Left ventricle myocardium superior (tissue), 1 donor: Measurements from ENCODE around the gene CAP1. TPM values are rescaled to one million over a fixed set of nuclear protein-coding genes. Genes with fewer than 3 reads are reported as not detected.
"Not testable (repeated sequence)": the region's sequence is repeated elsewhere in the genome, so short reads cannot be mapped to it uniquely, and the experiment has no call there.

Source experiments
- ATAC-seq: fragments of 200-7000 bp; cut with Tn5 transposase; one replicate; pipeline ENCODE4 v1.9.1; 2020; ENCODE audit warnings: mild to moderate bottlenecking, moderate library complexity
- DNase-seq: peaks from one replicate; pipeline ENCODE4 v3.0.0-alpha.2; 2020
- intact Hi-C: fragments of 100-400 bp; cut with micrococcal nuclease; formaldehyde crosslinking; loops from one replicate; pipeline ENCODE4 v1.11.0; 2022
- long read RNA-seq: library from polyadenylated mRNA; unstranded; transcript quantifications from one replicate; pipeline ENCODE4 v2.0.0, GENCODE V29; 2021
- total RNA-seq: library from RNA; stranded (reverse); fragmentation: NEBNext Ultra II Directional; extraction: Animal tissue kit (Norgen Biotek cat#: 25700); gene quantifications from one replicate; pipeline ENCODE4 v1.2.1, GENCODE V29; 2021
- donor health status: DM: no; HTN: yes; CAD: no; lungs with severe emphysema.

The CAP1 gene, protein sequence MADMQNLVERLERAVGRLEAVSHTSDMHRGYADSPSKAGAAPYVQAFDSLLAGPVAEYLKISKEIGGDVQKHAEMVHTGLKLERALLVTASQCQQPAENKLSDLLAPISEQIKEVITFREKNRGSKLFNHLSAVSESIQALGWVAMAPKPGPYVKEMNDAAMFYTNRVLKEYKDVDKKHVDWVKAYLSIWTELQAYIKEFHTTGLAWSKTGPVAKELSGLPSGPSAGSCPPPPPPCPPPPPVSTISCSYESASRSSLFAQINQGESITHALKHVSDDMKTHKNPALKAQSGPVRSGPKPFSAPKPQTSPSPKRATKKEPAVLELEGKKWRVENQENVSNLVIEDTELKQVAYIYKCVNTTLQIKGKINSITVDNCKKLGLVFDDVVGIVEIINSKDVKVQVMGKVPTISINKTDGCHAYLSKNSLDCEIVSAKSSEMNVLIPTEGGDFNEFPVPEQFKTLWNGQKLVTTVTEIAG
- 69.1 TPM for total RNA-seq
- long read RNA-seq, transcript CAP1-203 (13 exons, 3,105 nt) = minor isoform, 20 of 89 reads
- long read RNA-seq, transcript CAP1-202 (13 exons, 1,496 nt) = minor isoform, 8 of 89 reads
- long read RNA-seq, transcript CAP1-206 (13 exons, 2,217 nt) = major isoform, 22 of 89 reads
- long read RNA-seq, partial matches to known transcripts = 10 of 89 reads
- long read RNA-seq, other reads (novel, unspliced or antisense) = 21 of 89 reads

DNA sequence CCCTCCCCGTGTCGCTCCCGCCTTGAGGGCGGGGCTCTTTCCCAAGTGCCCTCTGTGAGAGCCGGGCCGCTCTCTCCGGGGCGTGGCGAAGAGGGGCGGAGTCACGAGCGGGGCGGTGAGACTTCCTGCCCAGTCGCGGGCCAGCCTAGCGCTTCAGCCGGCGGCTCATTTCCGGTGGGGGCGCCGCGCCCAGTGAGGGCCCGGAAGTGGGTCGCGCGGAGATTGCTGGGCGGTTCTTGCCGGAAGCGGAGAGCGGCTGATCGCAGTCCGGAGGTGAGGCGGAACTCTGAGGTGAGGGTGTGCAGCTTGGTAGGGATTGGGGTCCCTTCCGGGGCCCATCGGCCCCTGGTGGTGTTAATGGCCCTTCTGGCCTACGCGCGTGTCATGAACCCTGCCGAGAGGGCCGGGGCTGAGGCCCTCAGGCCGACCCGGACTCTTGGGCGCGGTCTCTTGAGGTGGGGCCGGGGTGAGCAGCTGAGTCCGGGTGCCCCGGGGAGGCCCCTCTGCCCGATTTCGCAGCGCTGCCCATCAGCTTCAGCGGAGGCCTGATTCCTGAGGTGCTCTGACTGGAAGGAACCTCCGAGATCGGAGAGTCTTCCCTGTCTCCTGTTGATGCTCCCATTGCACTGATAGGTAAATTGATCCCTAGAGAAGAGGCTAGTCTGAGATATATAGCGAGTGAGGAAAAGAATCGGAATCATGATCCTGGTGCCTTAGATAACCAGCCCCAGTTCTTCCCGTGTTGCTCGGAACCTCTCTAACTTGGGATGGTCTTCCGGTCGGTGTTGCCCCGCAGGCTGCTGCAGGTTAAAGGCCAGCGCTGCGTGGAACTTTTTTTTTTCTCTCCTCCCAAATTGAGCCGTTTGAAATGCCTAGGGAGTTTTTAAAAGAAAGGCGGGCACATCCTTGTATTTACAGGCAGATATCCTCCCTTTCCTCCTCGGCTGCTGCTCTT is at the start of gene CAP1:
TSS of gene CAP1 (plus strand) at position 219 of the 955 bp plus-strand sequence. CDS start 18,618 bp downstream, outside the sequence.
- DNase-seq (peak; percentile 100), ATAC-seq (peak; percentile 92)
- intact Hi-C loops = no loop called here

DNA sequence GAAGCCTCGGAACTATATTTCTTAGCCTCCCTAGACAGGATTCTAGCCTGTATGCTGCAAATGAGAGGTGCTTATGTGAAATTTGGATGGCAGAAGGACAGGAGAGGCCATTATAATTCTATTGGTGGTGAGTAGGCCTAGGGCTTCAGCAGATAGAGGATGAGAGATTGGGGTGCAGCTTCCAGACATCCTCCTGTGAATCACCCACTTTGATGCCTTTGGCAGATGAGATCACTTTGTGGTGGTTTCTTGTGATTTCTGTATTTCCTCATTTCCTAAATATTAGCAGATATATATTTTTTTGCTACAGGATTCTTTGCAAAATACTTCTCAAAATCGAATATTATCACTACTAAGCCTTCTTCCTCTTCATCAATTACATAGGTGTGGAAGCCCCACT is 48.3 kb upstream of the CAP1 start:
- no peak for ATAC-seq
- DNase-seq = no peak
- intact Hi-C loops = no loop called here

DNA sequence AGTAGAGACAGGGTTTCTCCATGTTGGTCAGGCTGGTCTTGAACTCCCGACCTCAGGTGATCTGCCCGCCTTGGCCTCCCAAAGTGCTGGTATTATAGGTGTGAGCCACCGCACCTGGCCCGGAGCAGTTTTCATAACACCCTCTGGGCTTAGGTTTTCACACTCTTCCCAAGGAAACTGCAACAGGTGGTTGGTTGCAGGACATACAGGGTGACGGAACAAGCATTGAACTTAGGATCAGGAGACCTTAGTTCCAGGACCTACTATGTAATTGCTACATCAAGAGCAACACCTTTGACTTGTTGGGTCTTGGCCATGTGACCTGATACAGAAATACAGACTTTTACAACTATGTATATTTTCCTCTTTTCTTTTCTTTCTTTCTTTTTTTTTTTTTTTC is 47.6 kb upstream of the CAP1 start:
- DNase-seq (no peak), ATAC-seq (no peak)
- intact Hi-C loops = no loop called here

DNA sequence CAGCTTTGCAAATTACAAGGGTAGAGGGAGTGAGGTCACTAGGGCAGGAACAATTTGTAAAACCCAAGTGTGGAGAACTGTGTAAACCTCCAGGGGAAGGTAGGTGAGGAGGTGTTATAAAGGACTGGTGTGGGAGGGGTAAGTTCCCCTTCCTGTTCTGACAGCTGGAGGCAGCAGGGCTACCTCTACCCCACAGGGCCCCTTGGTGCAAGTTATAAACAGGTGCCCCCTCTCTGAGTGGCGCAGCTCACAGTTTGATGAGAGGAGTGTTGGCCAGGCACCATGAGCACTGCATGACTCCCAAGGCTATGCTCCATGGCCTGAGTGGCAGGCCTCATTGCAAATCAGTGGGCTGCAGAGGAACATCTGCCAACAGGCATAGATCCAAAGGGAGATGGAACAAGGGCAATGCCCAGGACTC is 44.5 kb upstream of the CAP1 start:
- ATAC-seq (no peak), DNase-seq (no peak)
- intact Hi-C loops = no loop called here

DNA sequence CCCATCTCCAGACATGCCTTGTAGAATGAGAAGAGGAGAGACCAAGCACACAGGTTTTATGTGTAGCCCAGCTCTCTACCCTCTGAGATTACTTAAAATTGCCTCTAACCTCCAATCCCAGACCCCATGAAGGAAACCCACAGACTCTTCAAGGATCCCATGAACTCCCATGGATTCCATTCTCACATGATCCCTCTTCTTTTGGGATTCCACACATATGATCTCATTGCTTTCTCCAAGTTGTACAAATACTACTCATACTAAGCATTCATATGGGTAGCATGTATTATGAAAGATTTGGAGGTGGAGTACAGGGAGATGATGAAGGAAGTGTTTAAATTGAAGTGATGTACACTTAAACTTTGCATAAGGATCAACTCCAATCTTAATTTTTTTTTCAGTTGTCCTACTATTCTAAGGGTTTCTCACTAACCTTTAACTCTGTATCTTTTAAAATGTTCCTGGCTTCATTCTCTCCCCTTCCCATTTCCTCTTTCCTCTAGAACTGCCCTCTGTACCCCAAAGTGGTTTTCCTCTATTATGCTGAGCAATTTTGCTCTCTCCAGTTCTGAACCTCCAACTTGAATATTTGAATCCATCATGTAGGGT is 44.0 kb upstream of the CAP1 start:
- DNase-seq (no peak), ATAC-seq (no peak)
- intact Hi-C loops = no loop called here

DNA sequence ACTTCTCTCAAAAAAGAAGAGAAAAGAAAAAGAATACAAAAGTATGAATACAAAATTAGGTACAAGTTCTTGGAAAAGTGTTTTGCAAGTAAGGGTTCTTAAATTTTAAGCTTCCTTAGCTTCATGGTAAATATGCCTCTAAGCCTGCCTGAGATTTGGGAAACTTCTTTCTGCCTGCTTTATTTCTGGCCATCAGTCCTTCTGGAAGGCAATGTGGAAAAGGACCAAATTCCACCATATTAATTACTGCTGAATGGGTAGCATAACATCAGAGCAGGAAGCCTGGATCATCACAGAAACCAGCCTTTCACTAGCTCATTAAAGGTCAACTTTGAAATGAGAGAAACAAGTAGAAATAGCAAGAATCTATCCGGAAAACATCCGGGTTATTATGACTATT is 39.1 kb upstream of the CAP1 start:
- intact Hi-C loops = no loop called here
- DNase-seq (no peak), ATAC-seq (no peak)

DNA sequence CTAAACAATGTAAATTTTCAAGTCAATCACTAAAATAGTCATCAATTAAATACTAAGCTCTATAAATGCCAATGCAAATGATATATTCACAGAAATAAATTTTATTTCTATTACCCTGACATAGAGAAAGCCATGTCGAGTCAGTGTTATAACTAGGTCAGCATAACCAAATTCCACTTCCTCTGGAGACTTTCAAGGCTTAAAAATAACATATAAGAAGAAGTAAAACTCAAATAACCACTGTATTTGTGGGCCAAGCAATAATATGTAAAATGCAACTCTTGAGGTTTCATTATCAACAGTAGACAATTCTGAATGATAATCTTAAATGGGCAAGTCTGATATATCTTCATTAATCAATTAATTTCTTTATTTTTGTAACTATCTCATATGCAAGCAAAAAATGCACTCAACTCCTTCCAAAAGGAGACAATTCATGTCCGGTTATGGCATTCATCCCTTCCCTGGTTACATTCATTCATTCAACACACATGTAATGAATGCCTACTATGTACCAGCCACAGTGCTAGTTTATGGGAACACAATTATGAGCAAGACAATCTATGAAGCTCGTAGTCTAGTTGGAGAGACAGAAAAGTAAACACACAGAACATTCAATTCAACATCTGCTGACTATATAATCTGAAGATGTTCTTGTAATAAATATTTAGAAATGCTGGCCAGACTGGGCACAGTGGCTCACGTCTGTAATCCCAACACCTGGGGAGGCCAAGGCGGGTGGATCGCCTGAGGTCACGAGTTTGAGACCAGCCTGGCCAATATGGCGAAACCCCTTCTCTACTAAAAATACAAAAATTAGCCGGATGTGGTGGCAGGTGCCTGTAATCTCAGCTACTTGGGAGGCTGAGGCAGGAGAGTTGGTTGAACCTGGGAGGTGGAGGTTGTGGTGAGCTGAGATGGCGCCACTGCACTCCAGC is 37.1 kb upstream of the CAP1 start:
- intact Hi-C loops = no loop called here
- ATAC-seq (no peak), DNase-seq (no peak)

DNA sequence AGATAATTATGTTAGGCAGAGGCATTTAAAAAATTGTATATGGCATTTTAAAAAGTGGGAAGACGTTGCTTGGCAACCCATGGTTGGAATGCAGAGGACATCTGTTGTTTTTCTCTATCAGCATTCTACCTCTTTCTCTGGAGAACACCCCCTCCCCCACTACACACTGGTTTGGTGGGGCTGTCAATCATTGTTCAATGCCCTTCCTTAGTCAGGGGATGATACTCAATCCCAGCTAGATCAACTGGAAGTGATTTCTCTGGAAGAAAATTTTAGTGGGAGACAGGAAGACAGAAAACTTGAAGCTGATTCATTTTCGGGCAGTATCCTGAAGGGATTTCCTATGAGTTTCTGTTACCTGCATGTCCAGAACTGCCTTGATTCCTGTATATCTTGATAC is 35.7 kb upstream of the CAP1 start:
- intact Hi-C loops = no loop called here
- no peak for ATAC-seq

DNA sequence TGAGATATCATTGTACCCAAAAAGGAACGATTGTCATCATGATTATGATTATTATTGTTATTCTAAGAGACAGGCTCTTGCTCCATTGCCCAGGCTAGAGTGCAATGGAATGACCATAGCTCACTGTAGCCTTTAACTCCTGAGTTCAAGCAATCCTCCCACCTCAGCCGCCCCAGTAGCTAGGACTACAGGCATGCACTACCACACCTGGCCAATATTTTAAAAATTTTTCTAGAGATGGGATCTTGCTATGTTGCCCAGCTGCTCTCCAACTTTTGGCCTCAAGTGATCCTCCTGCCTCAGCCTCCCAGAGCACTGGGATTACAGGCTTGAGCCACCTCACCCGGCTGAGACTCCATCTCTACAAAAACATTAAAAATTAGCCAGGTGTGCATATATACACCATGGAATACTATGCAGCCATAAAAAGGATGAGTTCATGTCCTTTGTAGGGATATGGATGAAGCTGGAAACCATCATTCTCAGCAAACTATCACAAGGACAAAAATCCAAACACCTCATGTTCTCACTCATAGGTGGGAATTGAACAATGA is 33.0 kb upstream of the CAP1 start:
- DNase-seq, ATAC-seq, intact Hi-C loops: not testable (repeated sequence)

More for the DNA sequence above, 35.7 kb upstream of the CAP1 start:
- no peak for DNase-seq

DNA sequence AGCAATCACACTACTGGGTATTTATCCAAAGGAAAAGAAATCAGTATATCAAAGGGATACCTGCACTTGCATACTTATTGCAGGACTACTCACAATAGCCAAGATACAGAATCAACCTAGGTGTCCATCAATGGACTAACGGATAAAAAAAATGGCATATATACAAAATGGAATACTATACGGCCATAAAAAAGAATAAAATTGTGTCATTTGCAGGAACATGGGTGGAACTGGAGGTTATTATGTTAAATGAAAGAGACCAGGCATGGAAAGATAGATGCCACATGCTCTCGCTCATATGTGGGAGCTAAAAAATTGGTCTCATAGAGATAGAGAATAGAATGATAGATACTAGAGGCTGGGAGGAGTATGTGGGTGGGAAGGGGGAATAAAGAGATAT is 29.3 kb upstream of the CAP1 start:
- DNase-seq = no peak
- ATAC-seq = no peak
- intact Hi-C loops = no loop called here

DNA sequence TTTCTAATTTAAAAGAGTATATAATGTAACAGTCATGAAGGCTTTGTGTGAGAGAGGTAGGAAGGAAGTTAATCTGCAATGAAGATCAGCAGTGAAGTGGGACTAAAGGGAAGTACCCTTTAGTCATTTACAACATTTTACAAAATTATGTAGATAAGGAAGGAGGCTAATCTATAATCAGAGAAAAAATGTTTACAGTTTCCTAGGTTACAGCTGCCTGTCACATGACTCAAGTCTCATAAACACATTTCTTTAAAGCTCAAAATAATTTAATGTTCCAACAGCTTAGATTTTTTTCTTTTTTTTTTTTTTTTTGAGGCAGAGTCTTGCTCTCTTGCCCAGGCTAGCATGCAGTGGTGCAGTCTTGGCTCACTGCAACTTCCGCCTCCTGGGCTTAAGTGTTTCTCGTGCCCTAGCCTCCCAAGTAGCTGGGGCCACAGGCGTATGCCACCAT is 26.2 kb upstream of the CAP1 start:
- intact Hi-C loops = no loop called here
- DNase-seq (no peak), ATAC-seq (no peak)

DNA sequence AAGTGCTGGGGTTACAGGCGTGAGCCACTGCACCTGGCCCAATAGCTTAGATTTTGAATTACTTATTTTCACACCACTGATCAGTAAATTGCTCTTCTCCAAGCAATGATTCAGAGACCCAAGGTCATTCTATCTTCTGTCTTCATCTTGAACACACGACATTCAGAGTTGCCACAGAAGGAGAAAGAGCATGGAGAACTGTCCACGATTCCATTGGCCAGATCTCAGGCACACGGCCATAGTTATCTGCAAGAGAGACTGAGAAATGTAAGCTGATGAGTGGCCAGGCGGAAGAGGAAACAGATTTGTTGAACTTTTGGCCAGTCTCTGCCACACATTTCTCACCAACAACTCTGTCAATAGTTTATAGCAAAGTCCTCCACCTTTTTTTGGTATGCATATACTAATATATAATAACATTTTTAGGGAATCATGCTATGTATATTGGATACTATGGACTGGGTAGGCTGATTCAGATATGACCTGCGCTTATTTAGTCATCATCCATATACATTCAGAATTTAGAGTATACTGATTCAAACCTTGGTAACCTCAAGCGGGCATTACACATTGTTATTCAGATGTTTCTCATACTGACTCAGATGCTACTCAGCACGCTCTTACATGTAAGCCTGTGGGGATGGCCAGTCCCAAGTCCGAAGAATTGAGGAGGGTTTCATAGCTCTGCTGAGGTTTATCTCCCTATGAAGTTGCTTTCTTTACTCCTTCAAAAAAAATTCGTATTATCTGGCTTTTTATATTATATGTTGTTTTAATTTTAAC is 25.5 kb upstream of the CAP1 start:
- intact Hi-C loops = no loop called here
- no peak for DNase-seq
- ATAC-seq = no peak

DNA sequence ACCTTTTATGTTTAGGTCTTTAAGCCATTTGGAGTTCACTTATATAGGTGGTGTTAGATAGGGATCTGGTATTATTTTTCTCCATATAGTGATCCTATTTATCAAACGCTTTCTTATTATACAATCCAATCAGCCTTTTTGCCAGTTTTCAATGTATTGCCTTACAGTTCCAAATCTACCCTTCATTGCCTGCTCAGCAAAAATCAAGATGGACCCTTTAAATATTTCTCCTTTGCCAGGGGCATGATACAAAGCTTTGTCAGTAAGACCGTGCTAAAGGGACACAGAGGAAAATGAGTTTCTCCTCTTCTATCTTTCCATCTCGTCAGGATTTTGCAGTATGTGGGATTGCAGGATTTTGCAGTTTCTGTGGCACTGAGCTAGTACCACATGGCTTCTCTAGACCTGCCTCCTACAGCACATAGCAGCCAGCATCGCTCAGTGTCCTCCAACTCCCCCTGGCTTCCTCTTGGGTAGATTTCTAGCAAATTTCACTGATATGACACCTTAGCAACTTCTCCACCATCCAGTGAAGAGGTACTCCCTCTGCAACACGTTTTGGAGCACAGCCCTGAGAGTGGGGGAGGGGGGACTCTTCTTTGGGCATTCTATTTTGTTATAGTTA is 22.5 kb upstream of the CAP1 start:
- no peak for DNase-seq
- intact Hi-C loops = no loop called here
- ATAC-seq = no peak

DNA sequence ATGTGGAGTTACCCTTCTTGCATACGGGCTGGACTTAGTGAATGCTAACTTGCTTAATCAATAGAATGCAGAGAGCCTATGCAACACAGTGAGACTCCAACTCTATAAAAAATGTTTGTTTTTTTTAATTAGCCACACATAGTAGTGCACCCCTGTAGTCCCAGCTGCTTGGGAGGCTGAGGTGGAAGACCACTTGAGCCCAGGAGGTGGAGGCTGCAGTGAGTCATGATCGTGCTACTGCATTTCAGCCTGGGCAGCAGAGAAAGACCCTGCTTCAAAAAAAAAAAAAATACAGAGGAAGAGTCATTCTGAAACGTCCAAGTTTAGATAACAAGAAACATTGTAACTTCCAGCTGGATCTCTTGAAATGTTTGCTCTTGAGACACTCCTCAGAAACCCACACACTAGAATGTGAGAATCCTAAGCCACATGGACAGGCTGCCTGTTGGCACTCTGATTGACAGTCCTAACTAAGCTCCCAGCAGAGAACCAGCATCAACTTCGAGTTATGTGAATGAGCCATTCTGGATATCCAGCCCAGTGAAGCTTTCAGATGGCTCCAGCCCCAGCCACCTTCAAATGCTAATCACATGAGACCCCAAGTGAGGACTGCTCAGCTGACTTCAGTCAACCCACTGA is 20.0 kb upstream of the CAP1 start:
- ATAC-seq = no peak
- intact Hi-C loops = no loop called here
- no peak for DNase-seq

DNA sequence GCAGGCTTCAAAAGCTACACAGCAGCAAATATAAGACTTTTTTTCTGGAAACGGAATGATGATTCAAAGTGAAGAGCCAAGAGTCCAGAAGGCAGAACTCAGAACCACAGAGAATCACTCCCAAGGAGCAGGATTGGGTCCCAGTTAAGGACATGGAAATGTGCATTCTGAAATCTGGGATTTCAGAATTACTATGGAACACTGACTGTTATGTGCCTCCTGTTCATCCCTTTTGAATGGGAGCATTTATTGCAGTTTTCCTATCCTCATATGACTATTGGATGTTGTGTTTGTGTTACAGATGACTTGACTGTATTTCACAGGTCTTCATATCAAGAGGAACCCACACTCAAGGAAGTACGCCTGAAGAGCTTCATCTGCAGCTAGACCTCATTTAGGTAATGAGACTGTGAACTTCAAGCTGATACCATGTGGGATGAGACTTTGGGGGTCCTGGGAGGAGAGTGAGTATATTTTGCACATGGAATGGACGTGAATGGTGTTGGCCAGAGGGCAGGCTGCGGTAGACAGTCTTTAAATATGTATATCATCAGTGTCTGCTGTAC is 17.1 kb upstream of the CAP1 start:
- DNase-seq = no peak
- ATAC-seq = no peak
- intact Hi-C loops = no loop called here

DNA sequence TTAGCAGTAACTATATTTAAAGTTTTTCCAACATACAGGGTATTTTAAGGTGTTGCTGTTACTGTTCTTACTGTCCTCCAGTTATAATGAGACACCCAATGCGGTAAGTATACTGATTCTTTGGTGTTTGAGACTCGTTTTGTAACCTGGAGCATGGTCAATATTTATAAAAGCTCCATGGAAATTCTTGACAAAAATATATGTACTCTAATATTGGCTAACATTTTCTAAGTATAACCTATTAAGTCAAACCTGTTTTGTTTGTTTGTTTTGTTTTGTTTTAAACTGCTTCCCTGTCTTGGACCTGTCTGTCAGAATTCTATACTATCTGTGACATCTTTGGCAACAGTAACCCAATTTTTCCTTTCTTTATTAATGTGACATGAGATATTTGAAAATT is 15.9 kb upstream of the CAP1 start:
- no peak for DNase-seq
- no peak for ATAC-seq
- intact Hi-C loops = no loop called here
